ENCODE measurements around the gene CBY1. TPM values are rescaled to one million over a fixed set of nuclear protein-coding genes. Genes with fewer than 3 reads are reported as not detected.

CBY1 gene
- total RNA-seq, 1 experiment from 2014 or later = 15.9 TPM

- no peak for DNase-seq (ENCODE audit: low spot score)
Measured at GRCh38 chr22:38649841-38650522, 6.5 kb upstream of the CBY1 start.

DNA sequence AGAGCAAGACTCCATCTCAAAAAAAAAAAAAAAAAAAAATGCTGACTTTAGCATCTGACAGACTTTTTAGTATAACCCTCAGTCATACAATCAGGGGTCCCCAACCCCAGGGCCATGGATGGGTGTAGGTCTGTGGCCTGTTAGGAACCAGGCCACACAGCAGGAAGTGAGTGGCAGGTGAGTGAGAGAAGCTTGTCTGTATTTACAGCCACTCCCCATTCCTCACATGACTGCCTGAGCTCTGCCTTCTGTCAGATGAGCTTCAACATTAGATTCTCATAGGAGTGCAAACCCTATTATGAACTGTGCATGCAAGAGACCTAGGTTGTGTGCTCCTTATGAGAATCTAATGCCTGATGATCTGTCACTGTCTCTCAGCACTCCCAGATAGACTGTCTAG lies 3.6 kb upstream of the CBY1 start:
- no peak for DNase-seq (ENCODE audit: low spot score)

- no peak for DNase-seq (ENCODE audit: low spot score)
Measured at GRCh38 chr22:38653741-38654140, 2.7 kb upstream of the CBY1 start.

DNA sequence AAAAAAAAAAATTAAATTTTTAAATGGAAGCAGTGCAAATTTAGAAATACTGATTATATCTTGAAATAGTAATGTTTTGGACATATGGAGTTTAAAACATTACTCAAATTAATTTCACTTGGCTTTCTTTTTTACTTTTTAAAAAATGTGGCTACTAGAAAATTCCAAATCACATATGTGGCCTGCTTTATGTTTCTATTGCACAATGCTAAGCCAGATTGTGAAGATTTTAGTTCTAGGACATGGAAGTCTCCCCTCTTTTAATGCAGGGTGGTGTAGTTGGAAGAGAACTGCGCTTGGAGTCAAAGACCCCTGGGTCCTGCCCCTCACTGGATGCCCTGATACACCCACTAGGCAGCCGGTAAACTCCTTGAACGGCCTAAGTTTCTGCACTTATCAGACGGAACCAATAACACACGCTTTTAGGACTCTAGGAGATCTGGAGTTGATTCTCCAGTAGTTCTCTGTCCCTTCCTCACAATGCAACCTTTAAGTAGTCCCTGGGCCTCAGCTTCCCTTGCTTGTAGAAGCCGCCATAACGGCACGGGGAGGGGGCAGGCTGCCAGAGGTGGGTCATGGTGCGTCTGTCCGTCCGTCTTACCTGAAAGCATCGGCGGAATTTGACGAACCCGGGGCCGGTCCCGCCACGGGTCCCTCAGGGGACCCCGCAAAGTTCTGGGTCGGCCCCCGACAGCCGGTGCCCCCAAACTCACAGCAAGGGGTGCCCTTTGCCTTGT lies 751 bp upstream of the CBY1 start:
- DNase-seq (ENCODE audit: low spot score) = peak; percentile 1

GRCh38 chr22:38657045-38657909 lies 839 bp downstream of the CBY1 start:
- DNase-seq (ENCODE audit: low spot score) = no peak

DNA sequence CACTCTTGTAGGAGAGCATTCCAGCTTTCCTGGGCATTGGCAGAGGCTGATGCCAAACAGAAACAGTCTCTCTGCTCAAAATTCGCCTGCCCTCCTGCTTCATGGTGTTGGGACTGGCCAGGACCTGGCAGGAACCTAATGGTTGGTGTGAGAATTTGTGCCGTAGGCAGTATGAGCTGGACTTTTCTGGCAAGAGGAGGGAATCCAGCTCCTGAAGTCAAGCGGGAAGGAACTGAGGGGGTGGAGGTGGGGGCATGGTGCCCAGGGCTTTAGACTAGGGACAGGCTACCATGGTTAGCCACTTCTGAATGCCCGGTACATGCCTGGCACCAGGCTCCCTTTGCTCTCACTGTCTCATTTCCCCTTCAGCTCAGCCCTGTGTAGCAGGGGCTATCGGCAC lies 18.4 kb downstream of the CBY1 start:
- no peak for DNase-seq (ENCODE audit: low spot score)

DNA sequence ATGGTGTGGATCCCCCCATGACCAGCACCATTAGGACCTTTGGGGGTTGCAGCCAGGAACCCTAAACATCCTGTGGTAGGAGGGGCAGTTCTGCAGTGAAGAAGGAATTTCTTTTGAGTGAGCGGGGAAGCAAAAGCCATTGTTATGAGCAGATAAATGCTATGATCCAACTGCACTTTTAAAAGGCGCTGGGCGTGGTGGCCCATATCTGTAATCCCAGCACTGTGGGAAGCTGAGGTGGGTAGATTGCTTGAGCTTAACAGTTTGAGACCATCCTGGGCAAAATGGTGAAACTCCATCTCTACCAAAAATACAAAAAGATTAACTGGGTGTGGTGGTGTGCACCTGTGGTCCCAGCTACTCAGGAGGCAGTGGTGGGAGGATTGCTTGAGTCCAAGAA lies 19.4 kb downstream of the CBY1 start:
- DNase-seq (ENCODE audit: low spot score) = no peak

DNA sequence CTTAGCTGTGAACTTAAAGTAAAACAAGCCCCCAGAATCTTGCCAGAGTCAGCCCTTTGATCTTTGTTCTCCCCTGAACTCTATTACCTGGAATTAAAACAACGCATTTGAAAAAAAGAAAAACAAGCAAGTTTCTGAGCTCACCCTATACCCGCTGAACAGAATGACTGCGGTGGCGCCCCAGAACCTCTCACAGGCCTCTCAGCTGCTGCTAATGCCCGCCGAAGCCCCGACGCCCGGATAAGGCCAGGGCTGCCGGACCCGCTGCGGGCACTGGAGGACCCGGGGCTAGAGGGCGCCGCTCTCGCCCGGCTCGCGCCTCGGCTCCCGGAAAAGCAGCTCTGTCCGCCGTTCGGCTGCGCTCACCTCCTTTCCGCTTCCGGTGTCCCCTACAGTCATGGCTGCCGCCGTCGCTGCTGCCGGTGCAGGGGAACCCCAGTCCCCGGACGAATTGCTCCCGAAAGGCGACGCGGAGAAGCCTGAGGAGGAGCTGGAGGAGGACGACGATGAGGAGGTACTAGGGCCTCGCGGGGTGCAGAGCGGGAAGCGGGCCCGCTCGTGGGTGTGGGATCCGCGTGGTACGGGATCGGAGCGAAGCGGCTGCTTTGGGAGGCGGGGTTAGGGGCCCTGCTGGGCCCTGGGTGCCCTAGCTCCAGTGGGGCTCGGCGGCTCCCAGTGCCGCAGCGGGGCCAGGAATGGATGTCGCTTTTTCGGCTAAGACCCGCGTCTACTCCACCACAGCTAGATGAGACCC lies 25.3 kb downstream of the CBY1 start, which contains the start of gene TOMM22:
TOMM22 (plus strand) TSS at position 376 of the 754 bp plus-strand sequence; CDS start at position 398, 22 bp downstream.
- DNase-seq (ENCODE audit: low spot score) = peak; percentile 70

- no peak for DNase-seq (ENCODE audit: low spot score)
Measured at GRCh38 chr22:38684895-38685294, 28.5 kb downstream of the CBY1 start.

GRCh38 chr22:38685761-38686160 lies 29.3 kb downstream of the CBY1 start:
- DNase-seq (ENCODE audit: low spot score) = no peak

DNA sequence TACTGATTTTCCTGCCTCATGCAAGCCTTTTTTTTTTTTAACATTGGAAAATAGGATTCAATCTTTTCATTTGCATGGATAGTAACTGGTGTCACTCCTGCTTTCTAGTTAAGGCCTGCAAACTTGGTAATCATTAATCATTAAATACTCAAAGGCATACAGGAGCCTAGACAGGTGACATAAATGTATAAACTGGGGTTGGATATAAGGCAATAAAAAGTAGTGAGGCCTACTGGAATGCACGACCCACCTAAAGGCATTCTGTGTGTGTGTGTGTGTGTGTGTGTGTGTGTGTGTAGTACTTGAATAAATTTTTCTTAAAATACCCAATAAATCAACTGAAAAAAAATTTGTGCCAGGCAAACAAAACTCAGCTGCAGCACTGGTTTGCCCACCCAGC lies 33.2 kb downstream of the CBY1 start:
- no peak for DNase-seq (ENCODE audit: low spot score)

GRCh38 chr22:38694049-38694448 lies 37.6 kb downstream of the CBY1 start:
- no peak for DNase-seq (ENCODE audit: low spot score)

- DNase-seq (ENCODE audit: low spot score) = no peak
Measured at GRCh38 chr22:38694940-38695339, 38.5 kb downstream of the CBY1 start.

- peak; percentile 81 for DNase-seq (ENCODE audit: low spot score)
Measured at GRCh38 chr22:38696606-38697424, 40.4 kb downstream of the CBY1 start.

DNA sequence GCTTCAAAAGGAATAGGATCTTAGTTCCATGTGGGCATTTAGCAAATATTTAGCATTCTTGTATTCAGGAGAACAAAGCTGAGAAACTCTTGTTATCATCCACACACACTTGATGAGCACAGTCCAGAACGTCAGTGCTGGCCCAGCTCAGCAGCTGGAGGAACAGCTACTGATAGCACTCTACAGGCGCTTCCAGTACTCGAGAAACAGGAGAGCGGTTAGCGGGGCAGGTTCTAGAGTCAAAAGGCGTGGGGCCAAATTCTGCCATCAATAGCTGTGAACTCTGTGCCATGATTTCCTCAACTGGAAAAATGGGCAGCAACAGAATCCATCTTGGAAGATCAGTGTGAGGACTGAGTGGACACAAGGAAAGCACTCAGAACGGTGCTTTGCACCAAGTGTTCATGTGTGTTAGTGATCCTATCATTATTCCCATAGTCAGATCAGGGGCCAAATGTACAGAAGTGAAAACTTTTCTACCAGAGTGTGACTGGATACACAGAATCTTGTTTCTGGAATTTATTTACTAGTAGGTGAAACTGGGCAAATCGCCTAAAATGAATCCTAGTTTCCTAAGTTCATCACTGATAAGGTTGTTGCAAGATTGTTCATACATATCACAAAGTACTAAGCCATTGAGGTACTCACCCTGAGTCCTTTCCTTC lies 41.1 kb downstream of the CBY1 start:
- no peak for DNase-seq (ENCODE audit: low spot score)

- DNase-seq (ENCODE audit: low spot score) = no peak
Measured at GRCh38 chr22:38698407-38699094, 42.1 kb downstream of the CBY1 start.

GRCh38 chr22:38699143-38699542 lies 42.7 kb downstream of the CBY1 start:
- no peak for DNase-seq (ENCODE audit: low spot score)

DNA sequence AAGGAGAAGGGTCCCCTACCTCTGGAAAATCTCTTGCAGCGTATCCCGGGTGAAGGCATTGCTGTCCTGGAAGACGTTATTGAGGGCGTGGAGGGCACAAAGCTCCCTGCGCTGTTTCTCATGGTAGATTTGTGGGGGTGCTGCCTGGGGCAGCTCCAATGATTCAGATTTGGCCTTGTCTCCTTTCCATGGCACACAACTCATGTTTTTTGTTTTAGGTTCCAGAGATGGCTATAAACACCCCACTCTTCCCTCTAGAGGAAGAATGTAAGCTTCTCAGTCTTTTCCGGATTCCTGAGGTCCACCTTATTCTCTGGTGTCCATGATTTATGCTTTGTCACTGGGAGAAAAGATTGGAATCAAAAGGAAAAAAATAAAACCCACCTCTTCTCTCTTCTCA lies 43.3 kb downstream of the CBY1 start:
- DNase-seq (ENCODE audit: low spot score) = no peak

- DNase-seq (ENCODE audit: low spot score) = no peak
Measured at GRCh38 chr22:38700270-38700788, 43.9 kb downstream of the CBY1 start.
